Activated CD8-positive, alpha-beta memory T cell treated with anti-CD3 and anti-CD28 coated beads, Interleukin-2, amount 50 U/mL, for 48 hours (primary cell): ENCODE data around the gene MDM2.

ENCODE experiments used
- DNase-seq: peaks from one replicate; pipeline ENCODE4 v3.0.0-alpha.2; 2020

MDM2 gene

DNA sequence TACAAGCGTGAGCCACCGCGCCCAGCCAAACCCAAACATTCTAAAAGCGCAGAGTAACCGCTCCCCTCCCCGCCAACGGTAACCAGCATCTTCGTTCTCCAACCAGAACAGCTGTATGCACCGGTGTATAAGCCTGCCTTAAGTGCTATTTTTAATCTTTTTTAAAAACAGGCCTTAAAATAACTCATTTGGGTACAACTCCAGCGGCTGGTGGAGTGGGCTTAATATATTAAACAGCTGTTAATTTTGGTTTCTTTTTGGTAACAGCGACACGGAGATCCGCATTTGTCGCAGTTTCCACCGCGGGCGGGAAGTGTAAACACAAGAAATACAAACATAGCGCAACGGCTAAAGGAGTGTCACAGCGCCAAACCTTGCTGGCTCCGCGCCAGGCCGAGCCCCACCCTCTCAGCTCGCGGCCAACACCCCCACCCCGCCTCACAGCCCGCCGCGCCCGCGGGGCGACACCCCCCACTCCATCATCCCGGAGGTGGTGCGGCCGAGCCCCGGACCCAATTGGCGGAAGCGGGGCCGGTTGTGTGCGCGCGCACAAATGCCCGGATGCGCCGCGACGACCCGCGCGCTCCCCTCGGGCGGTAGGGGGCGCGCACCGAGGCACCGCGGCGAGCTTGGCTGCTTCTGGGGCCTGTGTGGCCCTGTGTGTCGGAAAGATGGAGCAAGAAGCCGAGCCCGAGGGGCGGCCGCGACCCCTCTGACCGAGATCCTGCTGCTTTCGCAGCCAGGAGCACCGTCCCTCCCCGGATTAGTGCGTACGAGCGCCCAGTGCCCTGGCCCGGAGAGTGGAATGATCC is at the start of gene MDM2:
Gene MDM2 (plus strand): TSS at position 602 of the 812 bp plus-strand sequence. CDS start 301 bp downstream, outside the sequence.
- DNase-seq = peak; percentile 97

DNA sequence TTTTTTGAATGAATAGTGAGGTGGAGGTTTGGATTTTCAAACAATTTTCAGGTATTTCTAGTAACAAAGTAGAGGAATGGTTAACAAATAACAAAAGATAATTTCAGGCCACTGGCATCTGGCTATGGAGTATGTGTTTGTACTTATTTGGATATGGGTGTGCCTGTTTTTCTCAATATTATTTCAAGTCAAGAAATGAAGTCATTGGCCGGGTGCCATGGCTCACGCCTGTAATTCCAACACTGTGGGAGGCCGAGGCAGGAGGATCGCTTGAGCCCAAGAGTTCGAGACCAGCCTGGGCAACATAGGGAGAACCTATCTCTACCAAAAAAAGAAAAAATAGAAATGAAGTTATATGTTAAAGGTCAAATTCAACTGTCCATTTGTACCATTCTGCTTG is 48.1 kb upstream of the MDM2 start:
- DNase-seq = no peak

DNA sequence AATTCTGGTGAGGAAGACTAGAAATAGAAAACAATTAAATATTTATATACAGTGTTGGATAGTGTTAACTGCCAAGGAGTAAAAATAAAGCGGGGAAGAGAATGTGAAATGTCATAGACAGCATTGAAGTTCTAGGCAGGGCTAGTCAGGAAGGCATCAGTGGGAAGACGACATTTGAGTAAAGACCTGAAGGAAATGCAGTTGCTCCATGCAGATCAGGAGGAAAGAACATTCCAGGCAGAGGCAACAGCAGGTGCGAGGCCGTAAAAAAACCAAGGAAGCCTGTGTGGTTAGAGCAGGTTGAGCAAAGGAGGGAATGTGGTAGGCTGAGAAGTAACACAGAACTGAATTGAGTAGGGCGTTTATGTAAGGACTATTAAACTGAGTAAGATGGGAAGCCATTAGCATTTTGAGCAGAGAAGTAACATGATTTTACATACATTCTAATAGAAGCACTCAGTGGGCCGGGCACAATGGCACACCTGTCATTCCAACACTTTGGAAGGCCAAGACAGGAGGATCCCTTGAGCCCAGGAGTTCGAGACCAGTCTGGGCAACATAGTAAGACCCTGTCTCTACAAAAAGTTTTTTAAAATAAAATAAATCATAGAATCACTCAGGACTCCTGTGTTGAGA is 47.1 kb upstream of the MDM2 start:
- no peak for DNase-seq

DNA sequence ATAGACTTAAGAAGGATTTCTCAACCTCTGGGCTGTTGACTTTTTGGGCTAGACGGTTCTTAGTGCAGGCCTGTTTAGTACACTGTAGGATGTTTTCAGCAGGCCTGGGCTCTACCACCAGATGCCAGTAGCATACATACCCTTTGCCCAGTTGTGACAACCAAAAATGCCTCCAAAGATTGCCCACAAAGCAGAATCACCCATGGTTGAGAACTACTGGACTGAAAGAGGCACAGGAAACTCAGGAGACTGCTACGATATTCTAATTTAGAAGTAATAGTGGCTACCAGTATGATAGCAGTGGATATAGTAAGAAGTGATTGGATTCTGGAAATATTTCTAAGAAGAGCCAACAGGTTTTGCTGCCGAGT is 46.5 kb upstream of the MDM2 start:
- no peak for DNase-seq

DNA sequence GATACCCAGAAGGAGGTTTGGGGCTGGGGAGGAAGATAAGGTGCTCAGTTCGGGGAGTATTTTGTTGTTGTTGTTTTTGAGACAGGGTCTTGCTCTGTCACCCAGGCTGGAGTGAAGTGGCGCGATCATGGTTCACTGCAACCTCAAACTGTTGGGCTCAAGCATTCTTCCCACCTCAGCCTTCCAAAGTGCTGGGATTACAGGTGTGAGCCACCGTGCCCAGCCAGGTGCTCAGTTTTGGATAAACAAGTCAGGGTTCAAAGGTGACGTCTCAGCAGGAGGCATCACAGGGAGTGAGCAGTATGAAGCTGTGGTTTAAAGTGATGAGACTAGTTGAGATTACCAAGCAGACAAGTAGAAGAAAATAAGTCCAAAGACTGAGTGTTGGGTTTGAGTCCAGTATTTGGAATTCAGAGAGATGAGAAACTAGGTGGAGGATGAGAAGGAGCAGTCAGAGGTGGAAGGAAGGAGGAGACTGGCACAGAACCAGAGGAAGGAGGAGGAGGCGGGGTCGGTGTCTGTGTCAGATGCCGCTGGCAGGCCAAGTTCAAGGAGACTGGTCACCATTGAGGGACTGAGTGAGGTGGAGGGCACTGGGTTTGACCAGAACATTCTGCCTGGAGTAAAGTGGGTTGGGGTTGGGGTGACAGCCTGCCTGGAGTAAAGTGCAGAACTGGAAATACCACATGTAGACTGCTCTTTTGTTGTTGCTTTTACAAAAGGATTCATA is 45.9 kb upstream of the MDM2 start:
- DNase-seq = no peak

DNA sequence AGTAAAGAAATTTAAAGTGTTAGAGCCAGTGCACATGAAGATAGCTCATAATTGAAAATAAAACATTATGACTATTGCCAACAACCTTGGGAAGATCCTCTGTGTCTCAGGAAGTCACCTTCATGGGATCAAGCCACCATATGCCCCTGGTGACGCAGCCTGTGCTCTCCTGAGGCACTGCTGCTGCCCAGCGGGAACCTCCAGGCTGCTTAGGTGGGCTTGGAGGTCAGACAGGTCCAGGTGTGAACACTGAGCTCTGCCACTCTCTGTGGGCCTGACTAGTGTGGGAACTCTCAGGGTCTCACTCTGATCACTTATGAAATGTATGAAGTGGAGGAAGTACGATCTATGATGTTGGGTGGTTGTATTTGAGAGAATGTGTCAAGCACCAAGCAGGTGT is 45.3 kb upstream of the MDM2 start:
- no peak for DNase-seq

DNA sequence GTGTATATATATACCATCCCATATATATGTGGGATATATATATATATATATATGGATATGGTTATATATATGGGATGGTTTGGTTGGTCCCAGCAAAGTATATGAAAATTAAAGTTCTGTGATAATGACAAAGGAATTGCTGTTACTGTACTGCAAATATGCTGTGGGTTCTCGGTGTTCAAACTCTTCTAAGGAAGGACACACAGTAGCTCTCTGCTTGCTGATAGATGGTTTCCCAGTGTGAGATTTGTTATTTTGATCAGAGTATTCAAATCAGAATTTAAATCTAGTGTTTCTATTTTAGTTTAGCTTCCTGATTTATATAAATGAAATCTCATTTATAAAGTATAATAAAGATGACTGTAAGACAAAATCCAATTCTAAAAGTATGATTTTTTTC is 42.3 kb upstream of the MDM2 start:
- DNase-seq = no peak

DNA sequence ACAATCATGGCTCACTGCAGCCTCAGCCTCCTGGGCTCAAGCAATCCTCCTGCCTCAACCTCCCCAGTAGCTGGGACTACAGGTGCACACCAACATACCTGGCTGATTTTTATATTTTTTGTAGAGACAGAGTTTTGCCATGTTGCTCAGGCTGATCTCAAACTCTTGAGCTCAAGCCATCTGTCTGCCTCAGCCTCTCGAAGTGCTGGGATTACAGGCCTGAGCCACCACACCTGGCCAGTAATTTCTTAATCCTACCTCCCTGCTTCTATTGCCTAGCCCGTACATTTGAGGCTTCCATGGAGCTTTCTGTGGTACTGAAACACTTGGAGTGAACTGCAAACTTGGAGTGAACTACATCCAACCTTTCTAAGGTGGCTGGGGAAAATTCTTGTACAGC is 41.3 kb upstream of the MDM2 start:
- no peak for DNase-seq

DNA sequence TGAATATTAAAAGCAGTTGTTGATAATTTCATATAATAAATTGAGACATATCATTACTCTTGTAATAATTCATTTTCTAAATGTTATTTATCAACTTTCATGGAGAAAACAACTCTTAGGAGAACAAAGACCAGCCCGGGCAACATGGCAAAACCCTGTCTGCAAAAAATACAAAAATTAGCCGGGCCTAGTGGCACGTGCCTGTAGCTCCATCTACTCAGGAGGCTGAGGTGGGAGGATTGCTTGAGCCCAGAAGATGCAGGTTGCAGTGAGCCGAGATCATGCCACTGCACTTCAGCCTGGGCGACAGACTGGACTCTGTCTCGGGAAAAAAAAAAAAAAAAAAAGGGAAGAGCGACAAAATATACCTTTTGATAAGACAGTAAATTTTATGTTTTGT is 40.8 kb upstream of the MDM2 start:
- no peak for DNase-seq

DNA sequence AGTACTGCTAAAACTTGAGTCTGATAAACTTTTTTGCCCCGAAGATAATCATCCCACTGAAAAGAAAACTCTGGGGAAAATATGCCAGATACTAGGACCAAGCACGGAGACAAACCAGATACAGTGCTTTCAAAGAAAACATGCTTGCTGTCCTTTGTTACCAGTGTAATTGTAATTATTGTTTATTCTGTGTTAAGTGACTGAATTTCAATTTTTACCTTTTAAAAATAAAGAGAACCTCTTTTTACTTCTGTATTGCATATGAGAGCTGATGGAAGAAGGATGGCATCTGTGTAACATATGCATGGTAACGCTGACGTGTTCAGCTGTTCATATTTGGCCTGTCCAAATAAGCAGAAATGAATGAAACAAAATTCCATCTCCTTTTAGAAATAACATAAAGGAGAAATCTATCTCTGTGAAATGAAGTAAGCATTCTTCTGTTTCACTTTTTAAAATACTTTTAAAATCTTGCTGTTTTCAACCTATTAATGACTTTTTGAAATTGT is 39.5 kb upstream of the MDM2 start:
- no peak for DNase-seq

DNA sequence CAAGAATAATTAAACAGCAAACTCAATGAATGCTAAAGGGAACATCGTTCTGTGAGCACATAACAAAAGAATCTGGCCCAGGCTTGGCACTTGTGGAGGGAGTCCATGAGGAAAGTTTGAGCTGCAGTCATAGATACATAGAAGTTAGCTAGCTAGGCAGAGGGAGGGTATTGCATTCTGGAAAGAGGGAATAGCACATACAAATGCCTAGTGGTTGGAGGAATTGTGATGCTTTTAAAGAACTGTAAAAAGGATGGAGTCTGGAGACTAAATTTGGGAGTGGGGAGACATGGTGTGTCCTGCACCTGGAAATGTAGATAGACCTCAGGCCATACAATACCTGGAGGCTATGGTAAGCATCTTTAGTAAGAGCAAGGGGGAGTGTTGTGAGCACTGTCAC is 38.0 kb upstream of the MDM2 start:
- DNase-seq = no peak

DNA sequence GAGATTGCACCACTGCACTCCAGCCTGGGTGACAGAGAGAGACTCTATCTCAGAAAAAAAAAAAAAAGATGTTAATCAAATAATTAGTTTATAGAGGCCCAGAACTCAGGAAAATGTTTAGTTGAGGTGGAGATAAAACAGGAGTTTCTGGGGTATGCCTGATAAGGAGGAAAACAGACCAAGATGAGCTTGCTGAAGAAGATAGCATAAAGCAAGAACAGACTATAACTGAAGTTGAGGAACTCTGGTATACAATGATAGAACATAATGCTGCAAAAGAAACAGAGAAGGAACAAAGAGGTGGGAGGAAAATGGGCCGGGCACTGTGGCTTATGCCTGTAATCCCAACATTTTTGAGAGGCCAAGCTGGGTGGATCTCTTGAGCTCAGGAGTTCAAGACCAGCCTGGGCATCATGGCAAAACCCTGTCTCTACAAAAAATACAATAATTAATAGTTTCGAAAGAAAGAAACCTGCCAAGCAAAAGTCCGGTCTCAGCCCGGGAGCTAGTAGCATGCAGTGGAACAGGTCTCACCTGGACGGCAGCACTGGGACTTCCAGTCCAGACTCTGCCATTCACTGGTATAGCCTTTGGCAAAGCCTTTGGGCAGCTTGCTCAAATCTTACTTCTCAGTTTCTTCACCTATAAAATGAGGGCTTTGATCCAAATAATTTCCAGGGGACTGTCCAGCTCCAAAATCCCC is 36.6 kb upstream of the MDM2 start:
- no peak for DNase-seq

DNA sequence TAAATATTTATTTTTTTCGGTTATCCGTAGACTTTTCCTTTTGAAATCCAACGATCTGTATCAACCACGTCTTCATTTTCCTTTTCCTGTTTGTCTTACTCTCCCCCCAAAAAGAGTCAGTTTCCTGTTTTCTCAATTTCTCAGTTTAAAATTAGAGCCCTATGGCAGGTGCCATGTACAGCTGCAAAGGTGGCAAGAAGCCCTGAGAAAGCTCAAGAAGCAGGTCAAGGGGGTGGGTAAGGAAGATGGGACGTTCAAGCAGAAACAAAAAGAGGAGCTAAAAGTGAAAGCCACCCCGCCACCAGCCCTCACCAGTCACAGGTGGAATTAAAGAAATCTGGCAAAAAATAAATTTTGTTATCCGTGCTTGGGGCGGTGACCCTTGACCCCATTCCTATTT is 35.3 kb upstream of the MDM2 start:
- DNase-seq = no peak

DNA sequence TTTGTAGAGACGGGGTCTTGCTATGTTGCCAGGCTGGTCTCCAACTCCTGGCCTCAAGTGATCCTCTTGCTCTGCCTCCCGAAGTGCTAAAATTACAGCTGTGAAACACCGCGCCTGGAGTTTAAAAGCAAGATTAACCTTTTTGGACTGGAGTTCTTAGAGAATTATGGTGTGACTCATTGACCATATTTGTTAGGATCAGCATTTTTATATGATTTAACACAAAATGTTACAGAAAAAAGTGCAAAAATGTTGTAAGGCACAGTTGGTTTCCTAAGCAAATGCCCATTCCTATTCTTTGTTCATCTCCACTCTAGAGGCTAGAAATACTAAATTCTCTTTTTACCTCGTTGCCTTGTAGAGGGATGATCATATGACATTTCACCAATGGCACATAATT is 34.4 kb upstream of the MDM2 start:
- no peak for DNase-seq

DNA sequence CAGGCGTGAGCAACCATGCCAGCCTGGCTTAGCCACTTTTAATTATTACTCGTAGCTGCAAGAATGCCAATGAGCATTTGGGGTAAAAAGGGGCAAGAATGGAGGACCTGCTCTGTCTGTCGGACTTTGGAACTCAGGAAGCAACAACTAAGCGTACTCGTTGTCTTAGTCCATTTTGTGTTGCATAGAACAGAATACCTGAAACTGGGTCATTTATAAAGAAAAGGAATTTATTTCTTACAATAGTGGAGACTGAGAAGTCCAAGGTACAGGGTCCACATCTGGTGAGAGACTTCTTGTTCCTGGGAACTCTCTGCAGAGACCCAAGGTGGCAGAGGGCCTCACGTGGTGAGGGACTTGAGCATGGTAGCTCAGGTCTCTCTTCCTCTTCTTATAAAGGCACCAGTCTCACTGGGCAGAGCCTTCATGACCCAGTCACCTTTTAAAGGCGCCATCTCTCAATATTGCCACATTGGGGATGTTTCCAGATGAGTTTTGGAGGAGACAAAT is 32.8 kb upstream of the MDM2 start:
- no peak for DNase-seq

DNA sequence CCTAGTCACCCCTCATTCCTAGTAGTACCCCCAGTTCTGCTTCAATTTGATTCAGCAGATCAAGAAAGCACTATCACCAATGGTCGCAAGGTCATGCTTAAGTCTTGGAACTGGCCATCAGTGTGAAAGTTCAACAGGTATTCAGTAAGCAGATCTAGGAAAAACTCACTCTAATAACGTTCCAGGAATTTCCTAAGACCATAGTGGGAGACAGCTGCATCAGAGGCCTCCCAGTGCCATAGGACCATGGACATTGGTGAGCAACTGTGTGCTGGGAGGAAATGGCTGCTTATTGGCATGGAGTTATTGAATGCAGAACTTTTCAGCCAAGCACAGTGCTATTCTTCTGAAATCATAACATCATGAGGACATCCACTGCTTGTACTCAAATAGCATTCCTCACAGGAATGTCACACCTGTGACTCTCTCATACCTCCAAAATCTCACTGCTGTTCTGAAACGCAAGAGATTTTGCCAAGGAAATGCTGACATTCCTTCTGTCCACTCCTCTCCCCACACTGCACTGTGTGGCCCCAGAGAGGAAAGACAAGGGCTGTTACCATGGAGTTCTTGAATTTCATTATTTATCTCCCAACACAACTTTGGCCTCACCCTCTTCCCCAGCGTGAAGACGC is 30.9 kb upstream of the MDM2 start:
- no peak for DNase-seq

DNA sequence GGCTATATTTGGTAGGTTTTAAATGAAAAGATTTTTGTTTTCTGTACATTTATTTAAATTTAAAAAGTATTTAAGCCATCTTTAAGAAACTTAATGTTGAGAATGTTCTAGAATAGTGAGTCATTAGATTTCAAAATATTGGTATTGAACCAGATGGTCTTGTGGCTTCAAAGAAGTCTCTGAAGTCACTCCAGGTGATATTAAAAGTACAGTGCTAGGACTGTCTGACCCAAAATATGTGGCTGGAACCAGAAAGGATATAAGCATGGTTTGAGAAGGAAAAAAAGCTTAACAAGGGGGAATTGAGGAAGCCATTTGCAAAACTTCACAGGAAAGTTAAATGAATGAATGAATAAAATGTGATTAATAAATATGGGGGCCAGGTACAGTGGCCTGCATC is 28.7 kb upstream of the MDM2 start:
- no peak for DNase-seq

DNA sequence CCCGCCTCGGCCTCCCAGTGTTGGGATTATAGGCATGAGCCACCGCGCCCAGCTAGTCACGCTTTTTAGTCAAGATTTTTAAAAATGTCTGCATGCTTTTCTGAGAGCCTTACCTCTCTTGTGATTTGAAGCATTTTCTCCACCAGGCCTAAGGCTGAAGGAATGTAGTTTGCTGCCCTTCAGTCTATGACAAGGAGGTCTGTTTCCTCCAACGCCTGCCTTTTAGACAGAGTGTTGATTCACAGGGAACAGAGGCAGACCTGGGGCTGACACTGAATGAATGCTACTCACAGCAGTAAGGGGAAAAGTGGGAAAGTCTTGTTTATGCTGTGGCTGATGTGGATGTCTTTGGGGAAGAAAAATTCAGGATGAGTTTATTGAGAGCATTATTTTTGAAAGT is 27.2 kb upstream of the MDM2 start:
- no peak for DNase-seq

DNA sequence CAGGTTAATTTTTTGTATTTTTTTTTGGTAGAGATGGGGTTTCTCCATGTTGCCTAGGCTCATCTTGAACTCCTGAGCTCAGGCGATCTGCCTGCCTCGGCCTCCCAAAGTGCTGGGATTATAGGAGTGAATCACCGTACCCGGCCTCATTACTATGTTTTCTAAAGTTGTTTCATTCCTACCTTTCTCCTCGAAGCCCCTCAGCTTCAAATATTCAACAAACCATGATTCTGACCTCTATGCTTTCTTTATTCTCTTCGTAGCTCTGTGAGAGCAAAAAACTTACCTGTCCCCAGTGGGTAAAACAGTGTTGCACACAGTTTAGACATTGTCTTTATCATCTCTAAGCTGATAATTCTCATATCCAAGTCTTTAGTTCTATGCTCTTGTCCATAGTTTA is 26.2 kb upstream of the MDM2 start:
- DNase-seq = no peak

DNA sequence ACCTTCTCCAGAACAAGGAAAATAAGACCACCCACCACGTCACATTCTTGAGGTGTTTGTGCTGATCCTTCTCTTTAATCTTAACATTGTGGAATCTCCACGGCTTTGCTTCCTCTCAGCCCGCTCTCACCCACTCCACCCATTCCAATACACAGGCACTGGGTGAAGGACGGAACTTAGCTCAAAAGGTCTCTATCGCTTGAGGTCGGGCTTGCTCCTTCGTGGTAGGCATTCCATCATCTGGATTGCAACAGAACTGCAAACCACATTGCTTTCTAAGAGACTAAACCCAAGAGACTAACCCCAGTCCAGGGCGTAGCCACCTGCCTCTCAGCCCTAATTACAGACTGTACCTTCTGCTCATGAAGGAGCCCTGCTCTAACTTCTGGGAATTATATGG is 24.0 kb upstream of the MDM2 start:
- DNase-seq = no peak

DNA sequence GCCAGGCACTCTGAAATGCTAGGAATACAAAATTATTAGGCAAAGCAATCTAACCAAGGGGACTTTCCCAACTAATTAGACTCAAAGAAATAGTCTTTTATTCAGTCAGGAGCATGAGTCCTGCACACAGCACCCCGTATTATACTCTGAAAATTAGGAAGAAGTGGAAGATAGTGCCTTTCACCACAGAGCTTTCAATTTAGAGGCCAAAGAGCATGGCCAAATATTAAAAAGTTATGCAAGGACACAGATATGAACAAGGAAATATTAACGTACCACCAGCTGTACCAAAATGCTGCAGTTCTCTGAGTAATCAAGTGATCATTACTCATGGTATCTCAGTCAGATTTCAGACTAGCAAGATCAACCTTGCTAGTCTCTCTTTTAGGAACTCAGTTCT is 22.6 kb upstream of the MDM2 start:
- DNase-seq = no peak

DNA sequence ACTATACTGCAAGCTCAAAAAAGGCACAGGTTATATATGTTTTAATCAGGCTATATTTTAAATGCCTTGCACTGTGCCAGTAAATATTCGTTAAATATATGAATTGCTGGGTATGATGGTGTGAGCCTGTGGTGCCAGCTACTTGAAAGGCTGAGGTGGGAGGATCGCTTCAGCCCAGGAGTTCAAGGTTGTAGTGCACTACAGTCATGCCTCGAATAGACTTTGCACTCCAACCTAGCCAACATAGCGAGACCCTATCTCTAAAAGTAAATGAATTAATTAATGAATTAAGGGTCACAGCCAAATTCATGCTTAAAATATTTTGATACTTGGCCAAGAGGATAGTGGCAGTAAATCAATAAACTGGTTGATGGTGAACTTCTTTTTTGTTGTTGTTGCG is 22.2 kb upstream of the MDM2 start:
- DNase-seq = no peak

DNA sequence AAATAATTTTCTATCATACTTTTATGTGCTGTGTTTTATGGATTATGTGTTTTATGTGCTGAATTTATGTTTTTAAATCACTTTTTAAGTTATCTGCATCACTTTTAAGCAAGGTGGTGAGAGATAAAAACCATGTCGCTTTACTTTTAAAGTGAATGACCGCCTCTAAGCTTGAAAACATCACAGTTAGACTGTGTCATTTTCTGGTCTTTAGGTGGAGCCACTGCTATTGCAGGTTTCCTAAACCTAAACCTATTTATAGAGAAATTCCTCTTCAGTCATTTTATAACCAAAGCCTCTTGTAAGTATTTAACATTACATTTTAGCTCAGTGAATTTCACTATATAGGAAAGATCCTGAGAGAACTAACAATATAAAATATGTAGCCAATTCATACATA is 21.0 kb upstream of the MDM2 start:
- no peak for DNase-seq
